ENCODE data around the gene MAP10. TPM values are rescaled to one million over a fixed set of nuclear protein-coding genes. Genes with fewer than 3 reads are reported as not detected.
"Not testable (repeated sequence)": the region's sequence is repeated elsewhere in the genome, so short reads cannot be mapped to it uniquely, and the experiment has no call there.

The MAP10 gene
- total and polyA plus RNA-seq, 2 experiments from 2014 or later, result 5.8 to 14.7 TPM

DNA sequence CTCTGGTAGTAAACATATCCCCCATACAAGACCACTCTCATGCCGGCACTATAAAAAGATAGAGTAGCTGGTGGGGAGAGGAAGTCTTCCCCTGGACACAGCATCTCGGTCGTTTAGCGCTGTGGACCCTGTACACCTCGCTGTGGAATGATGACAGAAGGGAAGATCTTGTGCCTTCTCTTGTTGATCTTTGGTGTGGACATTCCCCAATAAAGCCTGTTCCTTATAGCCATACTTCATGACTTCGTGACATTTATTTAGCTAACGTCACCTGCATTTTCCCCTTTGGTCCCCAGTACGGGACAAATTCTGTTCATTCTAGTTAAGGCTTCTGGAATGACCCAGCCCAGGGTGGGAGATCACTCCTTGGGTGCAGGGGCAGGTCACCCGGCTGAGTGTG lies 24.9 kb upstream of the MAP10 start:
- TF ChIP-seq, protein P1, sequence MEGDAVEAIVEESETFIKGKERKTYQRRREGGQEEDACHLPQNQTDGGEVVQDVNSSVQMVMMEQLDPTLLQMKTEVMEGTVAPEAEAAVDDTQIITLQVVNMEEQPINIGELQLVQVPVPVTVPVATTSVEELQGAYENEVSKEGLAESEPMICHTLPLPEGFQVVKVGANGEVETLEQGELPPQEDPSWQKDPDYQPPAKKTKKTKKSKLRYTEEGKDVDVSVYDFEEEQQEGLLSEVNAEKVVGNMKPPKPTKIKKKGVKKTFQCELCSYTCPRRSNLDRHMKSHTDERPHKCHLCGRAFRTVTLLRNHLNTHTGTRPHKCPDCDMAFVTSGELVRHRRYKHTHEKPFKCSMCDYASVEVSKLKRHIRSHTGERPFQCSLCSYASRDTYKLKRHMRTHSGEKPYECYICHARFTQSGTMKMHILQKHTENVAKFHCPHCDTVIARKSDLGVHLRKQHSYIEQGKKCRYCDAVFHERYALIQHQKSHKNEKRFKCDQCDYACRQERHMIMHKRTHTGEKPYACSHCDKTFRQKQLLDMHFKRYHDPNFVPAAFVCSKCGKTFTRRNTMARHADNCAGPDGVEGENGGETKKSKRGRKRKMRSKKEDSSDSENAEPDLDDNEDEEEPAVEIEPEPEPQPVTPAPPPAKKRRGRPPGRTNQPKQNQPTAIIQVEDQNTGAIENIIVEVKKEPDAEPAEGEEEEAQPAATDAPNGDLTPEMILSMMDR (IDR thresholded peaks at IDR 0.05; ENCODE audit: low read depth, low read length), result no peak
- H3K9me3 ChIP-seq (ENCODE audit: low read depth), result no peaks in the 10 kb centered on the region
- no peaks in the 10 kb centered on the region for H3K4me1 ChIP-seq (ENCODE audit: low read depth)
- no peaks in the 10 kb centered on the region for H3K27me3 ChIP-seq
- H3K27ac ChIP-seq, result no peak overlapping the region
- no peak overlapping the region for H3K4me3 ChIP-seq
- no peak for DNase-seq (ENCODE audit: low read depth in 1 of 2, low spot score in 1 of 2)
- no peaks in the 10 kb centered on the region for H3K36me3 ChIP-seq

DNA sequence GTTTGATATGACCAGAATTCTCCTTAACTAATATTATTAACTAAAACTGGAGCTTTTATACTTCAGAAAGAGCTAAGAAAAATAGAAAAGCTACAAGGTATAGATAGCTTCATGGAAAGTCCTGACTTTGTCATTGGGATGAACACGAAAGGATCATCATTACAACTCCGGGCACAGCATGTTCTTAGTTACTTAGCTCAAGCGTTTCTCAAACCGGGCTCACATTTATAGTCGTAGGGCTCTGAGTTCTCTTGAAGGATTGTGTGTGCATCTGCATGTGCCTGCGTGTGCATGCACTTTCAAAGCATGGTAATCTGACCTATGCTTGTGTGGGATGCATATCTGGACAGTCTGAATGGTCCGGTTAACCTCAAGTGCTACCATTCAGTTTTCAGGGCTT lies 20.4 kb upstream of the MAP10 start:
- Histone ChIP-seq H3K9me3 (ENCODE audit: low read depth) (no peaks in the 10 kb centered on the region), H3K27ac (no peak overlapping the region), H3K27me3 (no peaks in the 10 kb centered on the region), H3K4me3 (no peak overlapping the region), H3K4me1 (ENCODE audit: low read depth) (no peaks in the 10 kb centered on the region), H3K36me3 (no peaks in the 10 kb centered on the region)
- TF ChIP-seq, protein P1 (IDR thresholded peaks at IDR 0.05; ENCODE audit: low read depth, low read length), result no peak
- no peak for DNase-seq (ENCODE audit: low read depth in 1 of 2, low spot score in 1 of 2)

DNA sequence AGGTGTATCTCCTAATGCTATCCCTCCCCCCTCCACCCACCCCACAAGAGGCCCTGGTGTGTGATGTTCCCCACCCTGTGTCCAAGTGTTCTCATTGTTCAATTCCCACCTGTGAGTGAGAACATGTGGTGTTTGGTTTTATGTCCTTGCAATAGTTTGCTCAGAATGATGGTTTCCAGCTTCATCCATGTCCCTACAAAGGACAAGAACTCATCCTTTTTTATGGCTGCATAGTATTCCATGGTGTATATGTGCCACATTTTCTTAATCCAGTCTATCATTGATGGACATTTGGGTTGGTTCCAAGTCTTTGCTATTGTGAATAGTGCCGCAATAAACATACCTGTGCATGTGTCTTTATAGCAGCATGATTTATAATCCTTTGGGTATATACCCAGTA lies 19.6 kb upstream of the MAP10 start:
- H3K36me3 ChIP-seq; H3K9me3 ChIP-seq (ENCODE audit: low read depth); H3K27ac ChIP-seq; DNase-seq (ENCODE audit: low read depth in 1 of 2, low spot score in 1 of 2); H3K4me1 ChIP-seq (ENCODE audit: low read depth); H3K27me3 ChIP-seq; H3K4me3 ChIP-seq: not testable (repeated sequence)

DNA sequence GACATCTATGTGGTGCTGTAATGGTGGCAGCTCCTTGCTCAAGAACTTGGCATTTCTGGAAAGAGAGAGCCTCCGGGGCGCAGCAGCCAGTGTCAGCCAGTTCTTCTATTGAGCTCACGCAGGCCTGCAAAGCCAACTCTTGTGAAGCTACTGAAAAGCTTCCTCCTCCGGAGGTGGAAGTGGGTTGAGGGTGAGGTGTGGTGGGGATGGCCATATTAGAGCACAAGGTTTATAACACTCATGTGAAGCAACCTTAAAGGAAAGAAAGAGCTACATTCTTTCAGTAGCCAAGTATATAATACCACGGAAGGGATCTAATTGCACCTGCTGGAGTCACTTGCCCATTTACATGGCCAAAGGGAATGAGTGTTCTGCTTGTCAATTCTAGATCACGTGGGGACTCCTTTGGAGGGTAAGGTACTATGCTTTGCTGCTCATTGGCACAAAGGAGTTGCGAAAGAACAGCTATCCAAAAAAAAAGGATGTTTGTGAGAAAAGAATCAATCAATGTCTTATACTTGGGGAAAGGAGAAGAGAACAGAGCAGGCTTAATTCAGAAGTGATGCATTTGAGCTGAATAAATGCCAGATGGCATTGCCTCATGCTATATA lies 18.3 kb upstream of the MAP10 start:
- DNase-seq (ENCODE audit: low read depth in 1 of 2, low spot score in 1 of 2), result no peak
- Histone ChIP-seq H3K27me3 (no peaks in the 10 kb centered on the region), H3K27ac (no peak overlapping the region), H3K36me3 (no peaks in the 10 kb centered on the region), H3K9me3 (ENCODE audit: low read depth) (no peaks in the 10 kb centered on the region), H3K4me3 (no peak overlapping the region), H3K4me1 (ENCODE audit: low read depth) (no peaks in the 10 kb centered on the region)
- TF ChIP-seq, protein P1 (IDR thresholded peaks at IDR 0.05; ENCODE audit: low read depth, low read length), result no peak

DNA sequence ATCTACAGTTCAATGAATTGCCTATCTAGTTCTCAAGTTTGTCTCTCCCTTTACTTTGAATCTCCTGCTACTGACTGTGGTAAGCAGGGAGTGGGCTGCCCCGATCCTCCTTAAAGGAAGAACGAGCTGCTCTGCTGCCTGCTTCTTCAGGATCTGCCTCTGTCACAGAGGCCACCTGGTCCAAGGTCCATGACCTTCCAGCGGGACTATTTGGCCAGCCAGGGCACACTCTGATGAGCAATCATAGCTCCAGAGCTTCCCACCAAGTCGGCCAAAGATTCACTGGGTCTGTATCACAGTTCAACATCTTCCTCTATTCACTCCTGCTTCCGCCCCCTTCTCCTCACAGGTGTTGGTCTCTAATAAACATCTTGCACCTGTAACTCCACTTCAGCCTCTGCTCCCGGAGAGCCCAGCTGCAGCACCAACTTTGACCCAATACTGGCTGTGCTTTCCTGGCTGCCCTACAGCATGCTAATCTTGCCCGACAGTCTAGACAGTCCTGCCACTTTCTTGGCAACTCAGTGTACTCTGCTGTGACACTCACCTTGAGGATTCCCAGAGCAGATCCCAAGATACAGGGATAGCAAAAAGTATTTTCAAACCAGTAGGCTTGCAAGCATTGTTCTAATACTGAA lies 16.9 kb upstream of the MAP10 start:
- TF ChIP-seq, protein P1 (IDR thresholded peaks at IDR 0.05; ENCODE audit: low read depth, low read length), result no peak
- H3K27me3 ChIP-seq, result no peaks in the 10 kb centered on the region
- H3K9me3 ChIP-seq (ENCODE audit: low read depth), result no peaks in the 10 kb centered on the region
- no peak for DNase-seq (ENCODE audit: low read depth in 1 of 2, low spot score in 1 of 2)
- no peaks in the 10 kb centered on the region for H3K36me3 ChIP-seq
- H3K27ac ChIP-seq, result no peak overlapping the region
- H3K4me3 ChIP-seq, result no peak overlapping the region
- no peaks in the 10 kb centered on the region for H3K4me1 ChIP-seq (ENCODE audit: low read depth)

DNA sequence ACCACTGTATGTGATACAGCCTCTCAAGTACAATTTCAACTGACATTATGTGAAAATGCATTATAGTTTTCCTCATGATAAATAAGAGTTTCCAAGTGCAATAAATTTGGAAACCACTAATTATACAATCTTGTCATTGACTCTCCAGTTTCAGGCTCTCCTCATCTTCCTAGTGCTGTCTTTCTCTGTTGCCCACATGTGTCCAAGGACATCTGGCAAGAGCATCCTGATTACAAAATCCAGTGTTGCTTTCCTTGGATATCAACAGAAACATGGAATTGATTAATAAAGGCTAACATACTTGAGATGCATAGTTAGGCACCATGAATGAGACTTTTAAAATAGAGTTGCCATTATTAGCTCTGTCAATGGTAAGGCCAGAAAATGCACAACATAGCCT lies 15.6 kb upstream of the MAP10 start:
- Histone ChIP-seq H3K4me3 (no peak overlapping the region), H3K27me3 (no peaks in the 10 kb centered on the region), H3K36me3 (no peaks in the 10 kb centered on the region), H3K27ac (no peak overlapping the region), H3K4me1 (ENCODE audit: low read depth) (peaks cover 2% of the 10 kb centered on the region), H3K9me3 (ENCODE audit: low read depth) (no peaks in the 10 kb centered on the region)
- DNase-seq (ENCODE audit: low read depth in 1 of 2, low spot score in 1 of 2), result no peak
- TF ChIP-seq, protein P1 (IDR thresholded peaks at IDR 0.05; ENCODE audit: low read depth, low read length), result no peak
